Measurements from ENCODE around the gene CAPN2. TPM values are rescaled to one million over a fixed set of nuclear protein-coding genes. Genes with fewer than 3 reads are reported as not detected.

CAPN2 gene
- total RNA-seq, 4 donors from 2014 or later, result 134 to 155 (median 148) TPM

DNA sequence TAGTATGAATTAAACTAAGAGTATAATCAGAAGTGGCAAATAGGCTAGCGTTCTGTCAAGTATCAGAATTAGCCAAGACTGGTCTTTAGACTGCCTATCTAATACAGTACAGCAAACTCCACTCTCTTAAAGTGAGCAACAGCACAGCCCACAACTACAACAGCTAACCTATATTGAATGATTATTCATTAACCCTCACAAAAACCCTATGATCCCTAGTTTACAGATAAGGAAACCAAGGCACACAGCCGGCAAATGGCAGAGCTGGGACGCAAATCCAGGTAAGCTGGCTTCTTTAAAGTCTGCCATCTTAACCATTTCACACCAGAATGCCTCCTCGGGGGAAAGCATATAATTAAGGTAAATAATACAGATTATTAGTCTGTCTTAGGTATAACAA, 81.4 kb downstream of the CAPN2 start:
- no peaks in the 10 kb centered on the region for H3K27me3 ChIP-seq
- H3K9me3 ChIP-seq, result no peaks in the 10 kb centered on the region
- 89 to 93% methylated on average over 4 of the region's 4 CpGs for WGBS, 2 donors
- H3K36me3 ChIP-seq, result peaks cover 26 to 38% of the 10 kb centered on the region in 2 donors
- H3K4me1 ChIP-seq, result no peaks in the 10 kb centered on the region
- no peak for DNase-seq
- H3K27ac ChIP-seq, result no peak overlapping the region
- TF ChIP-seq POLR2A (IDR thresholded peaks at IDR 0.05) (no peak), CTCF (IDR thresholded peaks at IDR 0.05) (no peak)
- H3K4me3 ChIP-seq (replicated peaks in 1 of 3), result no peak overlapping the region
- intact Hi-C loops (cut with DNase I), result no loop called here

GRCh38 chr1:223794136-223794880, 82.0 kb downstream of the CAPN2 start:
- TF ChIP-seq CTCF (IDR thresholded peaks at IDR 0.05), result no peak
- TF ChIP-seq POLR2A (IDR thresholded peaks at IDR 0.05), result no peak
- no peak for DNase-seq
- no peaks in the 10 kb centered on the region for H3K27me3 ChIP-seq
- peaks cover 30 to 40% of the 10 kb centered on the region in 2 donors for H3K36me3 ChIP-seq
- no peak overlapping the region for H3K27ac ChIP-seq
- intact Hi-C loops (cut with DNase I), result no loop called here
- H3K4me3 ChIP-seq (replicated peaks in 1 of 3), result no peak overlapping the region
- H3K4me1 ChIP-seq, result no peaks in the 10 kb centered on the region
- WGBS, 2 donors, result 91 to 94% methylated on average over 9 of the region's 9 CpGs
- no peaks in the 10 kb centered on the region for H3K9me3 ChIP-seq

DNA sequence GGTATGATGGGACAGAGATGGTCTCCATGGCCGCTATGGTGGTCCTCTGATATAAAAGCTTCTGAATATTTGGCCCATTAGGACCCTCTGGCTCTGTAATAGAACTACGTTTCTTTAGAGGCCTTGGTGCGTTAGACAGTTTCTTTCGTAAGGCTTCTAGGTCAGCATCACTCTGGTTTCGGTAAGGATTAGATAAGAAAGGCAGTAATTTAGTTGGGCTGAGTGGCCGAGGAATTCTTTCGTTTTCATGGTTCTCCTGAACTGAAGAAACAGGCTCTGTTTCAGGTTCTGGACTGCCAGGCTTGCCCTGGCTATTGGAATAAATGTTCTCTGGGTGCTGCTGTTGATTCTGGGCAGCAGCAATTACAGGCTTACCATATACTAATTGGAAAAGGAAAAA, 83.9 kb downstream of the CAPN2 start:
- H3K4me3 ChIP-seq (replicated peaks in 1 of 3), result no peak overlapping the region
- WGBS, 2 donors, result 97 to 100% methylated on average over 7 of the region's 7 CpGs
- no peaks in the 10 kb centered on the region for H3K27me3 ChIP-seq
- intact Hi-C loops (cut with DNase I), result no loop called here
- peaks cover 47 to 55% of the 10 kb centered on the region in 2 donors for H3K36me3 ChIP-seq
- TF ChIP-seq POLR2A (IDR thresholded peaks at IDR 0.05) (no peak), CTCF (IDR thresholded peaks at IDR 0.05) (no peak)
- no peaks in the 10 kb centered on the region for H3K9me3 ChIP-seq
- no peaks in the 10 kb centered on the region for H3K4me1 ChIP-seq
- H3K27ac ChIP-seq, result no peak overlapping the region
- DNase-seq, result no peak

DNA sequence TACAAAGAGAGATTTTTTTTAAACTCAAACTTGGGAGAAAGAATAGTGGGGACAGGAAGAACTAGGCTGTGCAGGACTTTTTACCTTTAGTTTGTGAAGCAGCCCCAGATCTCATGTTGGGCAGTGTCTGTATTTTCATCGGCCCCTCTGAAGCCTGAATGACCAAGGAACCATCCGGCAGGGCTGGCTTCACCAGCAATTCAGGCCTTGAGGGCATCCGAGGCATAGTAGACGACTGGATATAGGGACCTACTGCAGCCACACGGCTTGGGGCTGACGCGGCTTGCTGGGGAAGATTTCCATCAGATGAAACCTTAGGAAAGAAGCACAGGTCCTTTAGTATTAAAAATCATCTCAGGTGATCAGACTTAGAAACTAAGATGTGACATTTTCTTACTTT, 89.7 kb downstream of the CAPN2 start:
- H3K4me1 ChIP-seq, result peaks cover 0 to 10% of the 10 kb centered on the region in 2 donors
- 93 to 94% methylated on average over 7 of the region's 7 CpGs for WGBS, 2 donors
- no peaks in the 10 kb centered on the region for H3K27me3 ChIP-seq
- H3K27ac ChIP-seq, result no peak overlapping the region
- H3K36me3 ChIP-seq, result peaks cover 60 to 63% of the 10 kb centered on the region in 2 donors
- TF ChIP-seq CTCF (IDR thresholded peaks at IDR 0.05) (no peak), POLR2A (IDR thresholded peaks at IDR 0.05) (no peak)
- no peaks in the 10 kb centered on the region for H3K9me3 ChIP-seq
- no peak overlapping the region for H3K4me3 ChIP-seq (replicated peaks in 1 of 3)
- intact Hi-C loops (cut with DNase I), result no loop called here
- no peak for DNase-seq

DNA sequence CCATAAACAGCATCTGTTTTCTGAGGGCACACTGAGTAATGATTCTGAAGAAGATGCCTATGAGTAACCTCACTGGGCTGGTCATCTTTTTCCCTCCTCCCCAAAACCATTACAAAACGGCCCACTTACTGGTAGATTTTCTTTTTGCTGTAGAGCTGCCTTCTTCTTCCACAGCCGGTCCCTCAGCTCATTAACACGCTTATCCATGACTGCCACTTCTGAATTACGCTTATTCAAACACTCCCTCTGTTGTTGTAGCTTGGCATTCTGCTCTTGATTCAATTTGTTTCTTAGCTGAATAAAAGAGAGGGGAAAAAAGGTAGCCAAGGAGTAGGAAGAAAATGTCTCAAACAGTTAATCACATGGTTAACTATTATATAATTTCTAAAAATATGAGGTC, 90.3 kb downstream of the CAPN2 start:
- DNase-seq, result no peak
- Histone ChIP-seq H3K27ac (peak overlapping the region in 1 of 3 donors; percentile 4), H3K9me3 (no peaks in the 10 kb centered on the region), H3K36me3 (peaks cover 56 to 63% of the 10 kb centered on the region in 2 donors), H3K27me3 (no peaks in the 10 kb centered on the region), H3K4me1 (peaks cover 0 to 10% of the 10 kb centered on the region in 2 donors), H3K4me3 (replicated peaks in 1 of 3) (no peak overlapping the region)
- WGBS, 2 donors, result 72 to 75% methylated on average over 4 of the region's 4 CpGs
- intact Hi-C loops (cut with DNase I), result no loop called here
- TF ChIP-seq CTCF (IDR thresholded peaks at IDR 0.05) (no peak), POLR2A (IDR thresholded peaks at IDR 0.05) (no peak)
